Urothelium cell line (cell line): ENCODE measurements around the gene RALA.
"Not testable (repeated sequence)": the region's sequence is repeated elsewhere in the genome, so short reads cannot be mapped to it uniquely, and the experiment has no call there.

Experiments used
- DNase-seq: peaks from one replicate; pipeline ENCODE4 v3.0.0; 2011; ENCODE audit warnings: low spot score, mixed read lengths
- FAIRE-seq: peaks from 2 replicates; lab custom pipeline; 2011; peaks lifted over from hg19 to GRCh38; lab: Jason Lieb, UNC

Gene RALA

GRCh38 chr7:39645482-39646407, 22.4 kb downstream of the RALA start:
- FAIRE-seq (no peak), DNase-seq (no peak)

GRCh38 chr7:39647816-39648215, 24.4 kb downstream of the RALA start:
- DNase-seq (no peak), FAIRE-seq (no peak)

- DNase-seq (no peak), FAIRE-seq (no peak)
Observed at GRCh38 chr7:39650676-39651075, 27.3 kb downstream of the RALA start.

- peak; percentile 13 for FAIRE-seq
Observed at GRCh38 chr7:39651265-39651664, 27.9 kb downstream of the RALA start.

GRCh38 chr7:39656415-39656814, 33.0 kb downstream of the RALA start:
- FAIRE-seq: no peak
- no peak for DNase-seq

More at GRCh38 chr7:39651265-39651664, 27.9 kb downstream of the RALA start:
- DNase-seq: peak; percentile 29

GRCh38 chr7:39659356-39660013, 36.1 kb downstream of the RALA start:
- DNase-seq (no peak), FAIRE-seq (no peak)

- FAIRE-seq (no peak), DNase-seq (no peak)
Observed at GRCh38 chr7:39661960-39662359, 38.6 kb downstream of the RALA start.

GRCh38 chr7:39663263-39663662, 39.9 kb downstream of the RALA start:
- no peak for DNase-seq
- no peak for FAIRE-seq

- FAIRE-seq (no peak), DNase-seq (no peak)
Observed at GRCh38 chr7:39664057-39664456, 40.7 kb downstream of the RALA start.

GRCh38 chr7:39664585-39664984, 41.2 kb downstream of the RALA start:
- DNase-seq (no peak), FAIRE-seq (peak; percentile 44)

- DNase-seq: no peak
- no peak for FAIRE-seq
Observed at GRCh38 chr7:39666562-39666961, 43.2 kb downstream of the RALA start.

GRCh38 chr7:39667341-39667923, 44.1 kb downstream of the RALA start:
- FAIRE-seq (no peak), DNase-seq (no peak)

GRCh38 chr7:39668280-39668679, 44.9 kb downstream of the RALA start:
- DNase-seq, FAIRE-seq: not testable (repeated sequence)

- FAIRE-seq: no peak
- no peak for DNase-seq
Observed at GRCh38 chr7:39670052-39670451, 46.7 kb downstream of the RALA start.

- no peak for FAIRE-seq
- no peak for DNase-seq
Observed at GRCh38 chr7:39670934-39671333, 47.6 kb downstream of the RALA start.

GRCh38 chr7:39672176-39672575, 48.8 kb downstream of the RALA start:
- FAIRE-seq (no peak), DNase-seq (no peak)

GRCh38 chr7:39673868-39674267, 50.5 kb downstream of the RALA start:
- FAIRE-seq (no peak), DNase-seq (no peak)

GRCh38 chr7:39674406-39674805, 51.0 kb downstream of the RALA start:
- no peak for DNase-seq

GRCh38 chr7:39676346-39676745, 53.0 kb downstream of the RALA start:
- FAIRE-seq (no peak), DNase-seq (no peak)

More at GRCh38 chr7:39674406-39674805, 51.0 kb downstream of the RALA start:
- no peak for FAIRE-seq

GRCh38 chr7:39678930-39679709, 55.7 kb downstream of the RALA start:
- DNase-seq (no peak), FAIRE-seq (no peak)

GRCh38 chr7:39679874-39680273, 56.5 kb downstream of the RALA start:
- not testable (repeated sequence) for DNase-seq, FAIRE-seq
